Measurements from ENCODE around the gene RNF7. TPM values are rescaled to one million over a fixed set of nuclear protein-coding genes. Genes with fewer than 3 reads are reported as not detected.
A peak's percentile ranks its signal among the peaks of the same experiment; 100 is the strongest.

The RNF7 gene
- total RNA-seq, 2 donors from 2014 or later, result 89.0 to 148 TPM

- no peak overlapping the region for H3K4me3 ChIP-seq
- no peaks in the 10 kb centered on the region for H3K27me3 ChIP-seq
- no peaks in the 10 kb centered on the region for H3K4me1 ChIP-seq
- no peak overlapping the region for H3K27ac ChIP-seq
- no peaks in the 10 kb centered on the region for H3K9me3 ChIP-seq
- intact Hi-C loops (cut with DNase I), result loop anchor here (5.0 kb wide), 2 partner anchors 160 to 175 kb away; no protein-coding TSS in a partner anchor
- H3K9ac ChIP-seq (ENCODE audit: low read depth in 2 of 2, low read length in 2 of 2), result no peak overlapping the region
- no peak for TF ChIP-seq CTCF (IDR thresholded peaks at IDR 0.05)
- DNase-seq, result no peak
- no peaks in the 10 kb centered on the region for H3K36me3 ChIP-seq
Measured at GRCh38 chr3:141737093-141737492, 1.0 kb upstream of the RNF7 start.

GRCh38 chr3:141737678-141738021 is 448 bp upstream of the RNF7 start:
- no peaks in the 10 kb centered on the region for H3K36me3 ChIP-seq
- intact Hi-C loops (cut with DNase I), result loop anchor here (1.0 to 5.0 kb wide), 3 partner anchors 138 to 175 kb away; no protein-coding TSS in a partner anchor
- H3K9me3 ChIP-seq, result no peaks in the 10 kb centered on the region
- H3K4me1 ChIP-seq, result no peaks in the 10 kb centered on the region
- H3K27ac ChIP-seq, result peak overlapping the region; percentile 99
- no peaks in the 10 kb centered on the region for H3K27me3 ChIP-seq
- peak overlapping the region in 1 of 2 donors; percentile 80 for H3K9ac ChIP-seq (ENCODE audit: low read depth in 2 of 2, low read length in 2 of 2)
- peak overlapping the region; percentile 92 for H3K4me3 ChIP-seq
- no peak for TF ChIP-seq CTCF (IDR thresholded peaks at IDR 0.05)
- DNase-seq, result no peak

- H3K27me3 ChIP-seq, result no peaks in the 10 kb centered on the region
- peak overlapping the region; percentile 80 to 92 for H3K9ac ChIP-seq (ENCODE audit: low read depth in 2 of 2, low read length in 2 of 2)
- no peak for TF ChIP-seq CTCF (IDR thresholded peaks at IDR 0.05)
- H3K4me3 ChIP-seq, result peak overlapping the region; percentile 92
- no peaks in the 10 kb centered on the region for H3K36me3 ChIP-seq
- H3K27ac ChIP-seq, result peak overlapping the region; percentile 99
- no peaks in the 10 kb centered on the region for H3K9me3 ChIP-seq
- DNase-seq, result no peak
- H3K4me1 ChIP-seq, result no peaks in the 10 kb centered on the region
- intact Hi-C loops (cut with DNase I), result loop anchor here (1.0 to 5.0 kb wide), 3 partner anchors 136 to 173 kb away; no protein-coding TSS in a partner anchor
Measured at GRCh38 chr3:141738891-141739363, 829 bp downstream of the RNF7 start.

- H3K27me3 ChIP-seq, result no peaks in the 10 kb centered on the region
- no peak for DNase-seq
- peak overlapping the region; percentile 99 for H3K27ac ChIP-seq
- intact Hi-C loops (cut with DNase I), result loop anchor here (5.0 kb wide), 2 partner anchors 162 to 173 kb away; no protein-coding TSS in a partner anchor
- no peaks in the 10 kb centered on the region for H3K36me3 ChIP-seq
- TF ChIP-seq CTCF (IDR thresholded peaks at IDR 0.05), result no peak
- no peaks in the 10 kb centered on the region for H3K9me3 ChIP-seq
- no peaks in the 10 kb centered on the region for H3K4me1 ChIP-seq
- H3K4me3 ChIP-seq, result peak overlapping the region; percentile 92
- peak overlapping the region in 1 of 2 donors; percentile 80 for H3K9ac ChIP-seq (ENCODE audit: low read depth in 2 of 2, low read length in 2 of 2)
Measured at GRCh38 chr3:141739731-141740130, 1.6 kb downstream of the RNF7 start.

GRCh38 chr3:141740349-141740748 is 2.3 kb downstream of the RNF7 start:
- H3K9ac ChIP-seq (ENCODE audit: low read depth in 2 of 2, low read length in 2 of 2), result no peak overlapping the region
- DNase-seq, result no peak
- peak overlapping the region; percentile 99 for H3K27ac ChIP-seq
- H3K36me3 ChIP-seq, result peaks cover 3% of the 10 kb centered on the region
- no peak overlapping the region for H3K4me3 ChIP-seq
- H3K27me3 ChIP-seq, result no peaks in the 10 kb centered on the region
- intact Hi-C loops (cut with DNase I), result no loop called here
- no peaks in the 10 kb centered on the region for H3K9me3 ChIP-seq
- TF ChIP-seq CTCF (IDR thresholded peaks at IDR 0.05), result no peak
- H3K4me1 ChIP-seq, result no peaks in the 10 kb centered on the region
